HepG2 (cell line): ENCODE data around the gene KRTAP9-7.

Experiments
- CEBPB ChIP-seq: IDR thresholded peaks from 2 replicates; pipeline ENCODE4 v1.6.1; 2011; ENCODE audit warnings: low read depth, low read length, improper control_type of control experiment, borderline replicate concordance
- EP300 ChIP-seq, 3 experiments: sonication (generic) in 1 of 3; formaldehyde crosslinking in 1 of 3; IDR thresholded peaks; 2 replicates each; pipeline versions ENCODE4 v1.5.1 to v1.6.1; 2011 to 2020; ENCODE audit warnings: low read depth in 2 of 3, low read length in 2 of 3, borderline replicate concordance in 1 of 3, improper control_type of control experiment in 1 of 3, mild to moderate bottlenecking in 1 of 3, missing genetic modification reagents in 1 of 3, moderate library complexity in 1 of 3
- EZH2 ChIP-seq: conservative IDR thresholded peaks from 2 replicates; pipeline ENCODE4 v1.6.1; 2012; ENCODE audit warnings: mild to moderate bottlenecking, low read depth, low read length, moderate library complexity
- FOXM1 ChIP-seq: sonication (generic); formaldehyde crosslinking; IDR thresholded peaks from 2 replicates; pipeline ENCODE4 v1.5.0; 2020; ENCODE audit warnings: missing genetic modification reagents
- MEIS1 ChIP-seq: sonication (generic); formaldehyde crosslinking; IDR thresholded peaks from 2 replicates; pipeline ENCODE4 v1.9.0; 2021; ENCODE audit warnings: mild to moderate bottlenecking, missing genetic modification reagents, moderate library complexity, borderline replicate concordance
- TF ChIP-seq, protein P1 (sequence below): sonication (generic); formaldehyde crosslinking; IDR thresholded peaks from 2 replicates; pipeline ENCODE4 v1.4.0; 2020; ENCODE audit warnings: low read depth, mild to moderate bottlenecking, missing genetic modification reagents

DNA sequence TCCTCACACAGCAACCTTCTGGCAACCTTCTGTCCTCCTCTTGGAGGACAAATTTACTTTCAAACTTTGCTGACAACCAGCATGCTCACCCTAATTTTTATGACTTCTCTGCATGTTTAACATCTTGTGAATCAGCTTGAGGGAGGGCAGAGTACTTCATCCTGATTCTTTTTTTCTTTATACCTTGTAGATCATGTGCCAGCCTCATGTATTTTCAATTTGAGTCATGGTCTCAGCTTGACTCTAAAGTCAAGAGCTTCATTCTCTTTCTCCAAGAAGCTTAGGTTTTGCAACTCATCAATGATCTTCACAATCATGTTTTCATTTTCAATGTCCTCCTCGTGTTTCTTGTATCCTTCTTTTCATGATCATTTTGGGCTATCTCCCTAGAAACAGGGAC is 3.6 kb upstream of the KRTAP9-7 start:
- TF ChIP-seq EP300 (IDR thresholded peaks at IDR 0.05; ENCODE audit: low read depth in 2 of 2, low read length in 2 of 2) (no peak), EP300 (CRISPR knock-in tag; IDR thresholded peaks at IDR 0.05; ENCODE audit: borderline replicate concordance) (no peak), MEIS1 (CRISPR knock-in tag) (no peak), CEBPB (no peak), FOXM1 (CRISPR knock-in tag) (no peak), EZH2 (no peak)
- TF ChIP-seq, protein P1, sequence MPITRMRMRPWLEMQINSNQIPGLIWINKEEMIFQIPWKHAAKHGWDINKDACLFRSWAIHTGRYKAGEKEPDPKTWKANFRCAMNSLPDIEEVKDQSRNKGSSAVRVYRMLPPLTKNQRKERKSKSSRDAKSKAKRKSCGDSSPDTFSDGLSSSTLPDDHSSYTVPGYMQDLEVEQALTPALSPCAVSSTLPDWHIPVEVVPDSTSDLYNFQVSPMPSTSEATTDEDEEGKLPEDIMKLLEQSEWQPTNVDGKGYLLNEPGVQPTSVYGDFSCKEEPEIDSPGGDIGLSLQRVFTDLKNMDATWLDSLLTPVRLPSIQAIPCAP (CRISPR knock-in tag), result no peak
